NOMO-1 treated with dmso at 0.1 percent for 144 hours (cell line): Measurements from ENCODE around the gene FGD6.
"Not testable (repeated sequence)": the region's sequence is repeated elsewhere in the genome, so short reads cannot be mapped to it uniquely, and the experiment has no call there.

ENCODE experiments used
- DNase-seq: peaks from one replicate; lab custom pipeline; 2025; ENCODE audit not compliant: unreplicated experiment; lab: John Stamatoyannopoulos, UW

FGD6 gene

DNA sequence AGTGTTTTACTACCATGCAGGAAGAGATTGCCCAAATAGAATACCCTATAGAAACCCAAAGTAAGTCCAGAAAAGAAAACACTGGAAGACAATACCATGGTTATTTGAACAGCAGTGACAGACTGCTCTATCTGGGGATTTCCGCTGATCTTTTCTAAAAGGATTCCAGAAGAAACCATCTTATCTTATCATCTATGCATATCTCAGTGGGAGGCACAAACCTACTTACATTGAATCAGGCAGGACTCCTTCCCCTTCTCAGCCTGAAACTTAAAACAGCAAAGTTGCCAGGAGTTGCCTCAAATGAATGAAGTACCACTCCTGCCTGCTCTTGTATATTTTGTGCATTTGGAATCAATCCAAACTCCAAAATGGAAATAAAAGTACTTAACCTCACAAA, 87.2 kb downstream of the FGD6 start:
- DNase-seq = no peak

DNA sequence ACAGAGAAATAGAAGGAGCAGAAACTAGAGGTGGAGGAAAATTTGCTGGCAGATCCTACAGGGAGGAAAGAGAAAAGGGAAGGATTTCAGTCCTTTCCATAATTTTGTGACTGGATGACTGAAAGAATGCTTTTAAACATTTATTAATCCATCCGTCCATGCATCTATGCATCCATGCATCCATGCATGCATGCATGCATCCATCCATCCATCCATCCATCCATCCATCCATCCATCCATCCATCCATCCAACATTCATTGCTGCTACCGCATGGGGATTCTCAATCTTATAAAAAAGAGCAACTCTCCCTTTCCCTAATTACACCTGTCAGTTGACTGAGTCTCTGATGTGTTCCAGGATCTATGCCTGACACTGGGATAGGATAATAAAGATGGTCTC, 88.2 kb downstream of the FGD6 start:
- DNase-seq = no peak

DNA sequence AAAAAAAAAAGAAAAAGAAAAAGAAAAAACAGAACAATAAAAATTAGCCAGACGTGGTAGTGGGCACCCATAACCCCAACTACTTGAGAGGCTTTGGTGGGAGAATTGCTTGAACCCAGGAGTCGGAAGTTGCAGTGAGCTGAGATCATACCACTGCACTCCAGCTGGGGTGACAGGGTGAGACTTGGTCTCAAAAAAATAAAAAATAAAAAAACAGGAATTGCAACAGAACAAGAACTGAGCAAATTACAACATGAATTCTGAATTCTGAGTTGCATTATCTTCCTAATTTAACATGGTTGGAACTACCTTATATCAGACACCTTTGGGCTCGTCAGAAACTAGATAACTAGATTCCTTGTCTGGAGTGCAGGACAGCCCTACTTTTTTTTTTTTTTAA, 90.5 kb downstream of the FGD6 start:
- DNase-seq = no peak

DNA sequence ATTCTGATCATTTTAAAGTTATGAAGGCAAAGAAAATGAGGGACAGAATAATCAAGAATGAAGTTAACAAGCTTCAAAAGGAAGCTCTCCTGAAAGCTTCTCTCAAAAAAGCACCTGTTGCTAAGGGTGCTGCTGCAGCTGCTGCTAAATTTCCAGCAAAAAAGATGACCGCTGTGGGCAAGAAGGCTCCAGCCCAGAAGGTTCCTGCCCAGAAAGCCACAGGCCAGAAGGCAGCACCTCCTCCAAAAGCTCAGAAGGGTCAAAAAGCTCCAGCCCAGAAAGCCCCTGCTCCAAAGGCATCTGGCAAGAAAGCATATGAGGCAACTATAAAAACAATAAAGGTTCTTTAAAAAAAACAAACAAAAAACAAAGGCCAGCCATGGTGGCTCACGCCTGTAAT, 91.2 kb downstream of the FGD6 start:
- DNase-seq = no peak

DNA sequence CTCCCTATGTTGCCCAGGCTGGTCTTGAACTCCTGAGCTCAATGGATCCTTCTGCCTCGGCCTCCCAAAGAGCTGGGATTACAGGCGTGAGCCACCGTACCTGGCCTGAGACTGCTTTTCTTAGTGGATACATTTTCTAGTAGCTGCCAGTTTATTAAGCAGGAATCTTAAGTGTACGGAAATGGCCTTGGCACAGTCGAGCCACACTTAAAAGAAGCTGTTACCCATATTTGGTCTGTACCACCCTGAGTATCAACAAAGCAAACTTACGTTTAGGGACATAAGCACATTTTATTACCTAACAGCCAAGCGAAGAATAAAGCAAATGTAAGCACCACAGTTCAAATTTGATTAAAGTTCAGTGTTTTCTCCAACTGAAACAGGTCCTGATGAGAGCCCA, 93.2 kb downstream of the FGD6 start:
- DNase-seq = no peak

DNA sequence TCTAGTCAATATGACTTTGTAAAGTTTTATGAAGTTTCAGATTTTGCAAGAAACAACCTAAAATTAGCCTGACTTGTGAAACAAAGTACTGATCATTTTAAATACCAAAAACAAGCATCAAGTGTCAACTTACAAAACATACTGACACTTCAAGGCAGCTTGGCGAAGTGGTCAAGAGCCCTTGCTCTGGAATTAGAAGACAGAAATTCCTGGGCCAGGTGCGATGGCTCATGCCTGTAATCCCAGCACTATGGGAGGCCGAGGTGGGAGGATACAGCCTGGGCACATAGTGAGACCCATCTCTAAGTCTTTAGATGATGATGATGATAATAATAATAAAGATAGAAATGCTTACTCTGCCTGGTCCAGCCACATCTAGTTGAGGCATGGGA, 98.5 kb downstream of the FGD6 start:
- no peak for DNase-seq

DNA sequence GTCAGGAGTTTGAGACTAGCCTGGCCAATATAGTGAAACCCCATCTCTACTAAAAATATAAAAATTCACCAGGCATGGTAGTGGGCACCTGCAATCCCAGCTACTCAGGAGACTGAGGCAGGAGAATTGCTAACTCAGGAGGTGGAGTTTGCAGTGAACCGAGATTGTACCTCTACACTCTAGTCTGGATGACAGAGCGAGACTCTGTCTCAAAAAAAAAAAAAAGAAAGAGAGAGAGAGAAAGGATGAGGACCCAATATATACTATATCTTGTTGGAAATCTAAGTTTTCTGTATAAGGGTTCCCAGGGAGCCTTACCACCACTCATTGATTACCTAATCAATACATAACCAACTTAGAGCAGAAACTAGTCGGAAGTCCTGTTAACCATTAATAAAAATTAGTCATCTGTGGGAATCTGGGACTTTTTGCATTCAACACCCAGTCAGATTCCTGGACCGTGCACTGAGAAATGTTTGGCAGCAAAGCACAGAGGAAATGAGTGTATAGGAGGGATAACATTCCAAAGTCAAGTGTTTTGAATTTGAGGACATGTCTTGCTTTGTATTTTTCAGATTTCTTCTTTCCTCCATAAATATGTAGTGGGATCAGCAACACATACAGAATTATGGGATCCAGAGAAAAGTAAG, 99.0 kb downstream of the FGD6 start:
- no peak for DNase-seq

DNA sequence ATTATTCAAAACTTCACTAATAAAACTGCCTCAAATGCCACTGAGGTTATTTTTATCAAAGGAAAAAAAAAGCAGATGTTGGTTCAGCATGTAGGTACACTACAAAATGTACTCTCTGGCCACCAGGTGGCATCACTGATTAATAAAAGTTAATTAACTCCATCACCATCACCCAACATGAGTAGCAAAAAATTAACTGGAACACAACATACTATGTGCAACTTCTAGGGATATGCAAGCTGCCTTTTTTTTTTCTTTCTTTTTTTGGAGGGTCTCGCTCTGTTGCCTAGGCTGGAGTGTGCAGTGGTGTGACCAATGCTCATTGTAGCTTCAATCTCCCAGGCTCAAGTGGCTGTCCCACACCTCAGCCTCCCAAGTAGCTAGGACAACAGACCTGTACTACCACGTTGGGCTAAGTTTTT, 100.1 kb downstream of the FGD6 start:
- peak; percentile 29 for DNase-seq

DNA sequence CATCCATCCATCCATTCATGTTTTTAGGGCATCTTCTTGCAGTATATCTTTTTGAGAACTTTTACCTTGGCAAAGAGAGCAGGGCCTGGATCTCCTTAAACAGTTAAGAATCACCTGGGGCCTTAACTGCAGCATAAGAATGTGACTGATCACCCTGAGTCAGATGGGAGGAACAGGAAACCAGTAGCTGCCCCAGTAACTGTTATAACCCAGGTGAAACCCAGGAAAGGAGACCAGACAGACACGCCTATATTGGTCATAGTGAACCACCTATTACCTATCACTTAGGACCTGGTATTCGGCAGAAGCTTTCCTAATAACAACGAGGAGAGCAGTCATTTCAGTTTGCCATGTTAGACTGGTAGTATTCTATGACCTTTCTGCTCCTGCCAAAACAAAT, 100.5 kb downstream of the FGD6 start:
- no peak for DNase-seq

DNA sequence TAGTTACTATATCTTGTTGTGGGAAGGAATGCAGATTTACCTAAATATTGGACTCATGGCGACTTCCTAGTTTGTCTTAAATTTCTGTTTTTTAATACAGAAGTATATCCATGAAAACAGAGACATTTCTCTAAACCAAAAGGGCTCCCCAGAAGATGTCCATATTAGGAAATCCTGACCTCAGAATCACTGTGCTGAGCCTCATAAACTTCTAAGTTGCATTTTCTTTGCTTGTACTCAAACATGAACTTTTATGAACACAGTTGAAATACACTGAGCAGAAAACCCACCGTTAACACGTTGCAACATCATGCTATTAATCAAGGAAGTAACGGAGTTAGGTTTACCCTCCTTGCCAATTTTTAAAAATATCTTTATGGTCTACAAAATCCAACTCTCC, 100.9 kb downstream of the FGD6 start:
- no peak for DNase-seq

DNA sequence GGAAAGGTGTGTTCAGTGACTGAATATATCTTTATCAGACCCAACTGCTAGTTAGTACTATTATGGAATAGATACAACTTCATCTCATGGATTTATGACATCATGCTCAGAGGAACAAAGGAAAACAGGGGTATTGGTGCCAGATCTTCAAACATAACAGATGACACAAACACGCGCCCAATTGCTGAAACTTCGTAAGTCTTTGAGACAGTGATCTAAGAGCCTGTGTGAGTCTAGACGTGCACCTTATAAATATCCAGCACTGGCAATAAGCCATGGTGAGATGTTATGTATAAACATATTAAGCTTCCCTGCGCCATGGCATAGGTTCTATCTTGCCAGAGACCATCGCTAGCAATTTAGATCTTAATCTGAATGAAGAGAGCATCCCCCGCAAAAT, 101.6 kb downstream of the FGD6 start:
- DNase-seq = no peak

DNA sequence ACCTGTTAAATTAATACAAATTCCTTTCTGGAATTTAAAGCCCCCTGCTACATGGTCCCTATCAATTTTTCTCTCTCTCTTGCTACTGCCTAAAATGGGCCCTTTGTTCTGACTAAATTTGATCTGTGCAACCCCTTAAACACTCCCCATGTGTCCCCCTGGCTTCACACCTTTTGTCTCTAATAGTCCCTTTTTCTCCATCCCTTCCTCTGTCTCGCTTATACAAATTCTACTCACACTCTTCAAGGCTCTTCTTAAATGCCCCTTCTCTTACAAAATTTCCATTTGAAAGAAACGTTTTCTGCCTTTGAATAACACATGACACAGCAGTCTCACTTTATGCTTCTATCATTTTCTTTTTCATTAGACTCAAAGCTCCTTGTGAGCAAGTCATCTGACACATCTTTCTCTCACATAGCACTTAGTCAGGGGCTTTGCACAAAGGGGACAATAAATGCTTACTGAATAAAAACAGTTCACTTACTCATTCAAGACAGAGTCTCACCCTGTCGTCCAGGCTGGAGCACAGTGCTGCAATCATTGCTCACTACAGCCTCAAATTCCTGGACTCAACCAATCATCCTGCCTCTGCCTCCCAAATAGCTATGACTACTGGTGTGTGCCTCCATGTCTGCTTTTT, 102.4 kb downstream of the FGD6 start:
- no peak for DNase-seq

DNA sequence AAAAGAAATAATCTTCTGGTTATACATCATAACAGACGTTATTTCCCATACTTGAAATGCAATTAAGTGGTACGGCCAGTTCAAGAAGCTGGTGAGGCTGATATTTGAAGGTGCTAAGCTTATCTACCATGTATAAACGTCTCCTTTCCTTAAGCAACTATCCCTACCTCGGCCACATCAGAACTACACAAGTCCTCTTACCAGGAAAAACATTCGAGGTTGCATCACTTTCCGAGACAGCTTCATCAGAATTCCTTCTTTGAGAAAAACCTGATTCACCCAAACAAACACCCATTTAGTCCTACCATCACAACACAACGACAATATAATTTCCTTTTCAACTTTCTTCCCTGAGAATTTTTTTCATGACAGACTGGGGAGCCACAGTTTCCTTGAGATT, 109.9 kb downstream of the FGD6 start:
- DNase-seq = no peak

DNA sequence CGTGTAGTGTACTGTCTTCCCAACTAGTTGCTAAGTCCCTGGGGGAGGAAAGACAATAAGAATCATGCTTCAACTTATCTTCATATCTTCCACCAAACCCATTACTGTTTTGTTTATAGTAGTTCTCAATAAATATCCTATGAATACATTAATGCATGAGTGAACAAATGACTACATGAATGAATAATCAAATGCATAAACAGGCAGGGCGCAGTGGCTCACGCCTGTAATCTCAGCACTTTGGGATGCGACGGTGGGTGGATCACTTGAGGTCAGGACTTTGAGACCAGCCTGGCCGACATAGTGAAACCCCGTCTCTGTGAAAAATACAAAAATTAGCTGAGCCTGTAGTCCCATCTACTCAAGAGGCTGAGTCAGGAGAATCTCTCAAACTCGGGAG, 111.7 kb downstream of the FGD6 start:
- no peak for DNase-seq

DNA sequence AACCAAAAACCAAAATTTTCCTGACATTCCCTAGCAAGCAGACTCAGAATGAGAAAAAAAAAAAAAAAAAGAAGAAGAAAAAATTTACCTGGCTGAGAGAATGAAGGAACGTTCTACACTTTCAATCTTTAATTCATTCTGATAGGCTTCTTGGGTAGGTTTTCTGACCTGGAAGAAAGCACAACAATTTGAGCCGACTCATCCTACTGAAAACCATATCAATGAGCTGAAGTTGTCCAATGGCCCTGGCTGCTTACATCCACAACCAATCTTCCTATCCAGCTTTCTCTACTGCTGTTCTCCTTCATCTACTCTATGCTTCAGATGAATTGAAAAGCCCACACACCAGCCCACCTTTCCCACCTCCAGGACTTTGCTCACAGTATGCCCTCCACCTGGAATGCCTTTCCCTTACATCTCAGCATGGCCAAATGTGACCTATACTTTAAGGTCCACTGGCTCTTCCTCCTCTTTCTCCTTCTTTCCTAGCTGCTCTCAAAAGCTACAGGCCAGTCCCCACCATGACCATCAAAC, 112.3 kb downstream of the FGD6 start:
- DNase-seq = no peak

DNA sequence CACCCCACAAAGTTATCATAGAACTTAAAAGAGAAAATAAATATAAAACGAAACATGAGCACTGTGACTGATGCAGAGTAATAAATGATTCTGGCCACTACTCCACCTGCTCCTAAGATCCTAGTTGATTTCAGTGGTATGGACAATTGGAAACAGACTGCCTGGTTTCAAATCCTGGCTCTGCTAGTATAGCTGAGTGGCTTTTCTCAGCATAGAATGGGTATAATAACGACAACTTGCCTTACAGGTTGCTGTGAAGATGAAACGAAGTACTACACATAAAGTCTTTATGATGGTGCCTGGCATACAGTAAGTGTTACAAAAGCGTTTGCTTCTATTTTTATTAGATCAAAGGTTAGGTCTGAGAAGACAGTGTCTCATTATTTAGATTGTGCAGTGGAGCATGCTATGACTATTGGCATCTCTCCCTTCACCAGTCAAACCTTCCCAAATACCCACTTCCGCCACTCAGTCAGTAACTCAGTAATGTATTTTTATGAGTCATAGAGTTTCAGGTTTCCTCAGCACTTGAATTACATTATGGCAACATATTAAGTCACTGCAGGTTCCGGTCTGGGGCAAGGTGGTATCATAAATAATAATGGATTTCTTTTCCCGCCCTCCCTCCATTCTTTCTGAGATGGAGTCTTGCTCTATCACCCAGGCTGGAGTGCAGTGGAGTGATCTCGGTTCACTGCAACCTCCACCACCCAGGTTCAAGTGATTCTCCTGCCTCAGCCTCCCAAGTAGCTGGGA, 114.2 kb downstream of the FGD6 start:
- peak; percentile 91 for DNase-seq

DNA sequence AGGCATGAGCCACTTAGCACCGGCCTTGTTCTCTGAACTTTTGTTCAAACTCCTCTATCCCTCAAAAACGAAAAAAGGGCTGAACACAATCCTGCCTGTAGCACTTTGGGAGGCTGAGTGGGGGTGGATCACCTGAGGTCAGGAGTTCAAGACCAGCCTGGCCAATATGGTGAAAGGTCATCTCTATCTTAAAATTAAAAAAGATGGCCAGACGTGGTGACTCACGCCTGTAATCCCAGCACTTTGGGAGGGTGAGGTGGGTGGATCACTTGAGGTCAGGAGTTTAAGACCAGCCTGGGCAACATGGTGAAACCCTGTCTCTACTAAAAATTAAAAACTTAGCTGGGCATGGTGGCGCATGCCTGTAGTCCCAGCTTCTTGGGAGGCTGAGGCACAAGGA, 115.3 kb downstream of the FGD6 start:
- not testable (repeated sequence) for DNase-seq

DNA sequence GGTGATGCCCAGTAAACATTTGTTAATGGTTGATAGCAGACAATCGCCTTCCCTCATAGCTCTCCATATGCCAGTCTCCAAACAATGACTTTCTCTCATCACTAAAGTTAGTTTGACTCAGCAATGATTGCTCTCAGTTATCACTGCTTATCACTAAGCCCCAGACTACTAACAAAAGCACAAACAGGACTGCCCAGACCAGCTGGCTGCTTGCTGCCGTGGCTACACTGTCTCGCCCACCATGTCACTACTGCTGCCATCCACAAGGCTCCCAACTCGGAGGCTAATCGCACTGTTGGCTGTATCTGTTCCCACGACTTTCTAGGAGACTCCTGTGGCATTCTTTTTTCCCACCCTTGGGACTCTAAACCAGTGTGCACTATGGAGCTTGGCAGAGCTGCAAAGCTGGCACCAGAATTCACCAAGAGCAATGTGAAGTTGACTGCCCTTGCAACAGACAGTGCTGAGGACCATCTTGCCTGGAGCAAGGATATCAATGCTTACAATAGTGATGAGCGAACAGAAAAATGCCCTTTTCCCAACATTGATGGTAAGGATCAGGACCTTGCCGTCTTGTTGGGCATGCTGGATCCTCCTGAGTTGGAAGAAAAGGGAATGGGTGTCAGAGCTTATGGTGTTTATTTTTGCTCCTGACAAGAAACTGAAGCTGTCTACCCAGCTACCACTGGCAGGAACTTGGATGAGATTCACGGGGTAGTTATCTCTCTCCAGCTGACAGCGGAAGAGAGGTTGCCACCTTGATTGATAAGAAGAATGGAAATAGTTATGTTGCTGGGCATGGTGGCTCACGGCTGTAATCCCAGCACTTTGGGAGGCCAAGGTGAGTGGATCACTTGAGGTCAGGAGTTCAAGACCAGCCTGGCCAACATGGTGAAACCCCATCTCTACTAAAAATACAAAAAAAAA, 116.7 kb downstream of the FGD6 start:
- DNase-seq = no peak

DNA sequence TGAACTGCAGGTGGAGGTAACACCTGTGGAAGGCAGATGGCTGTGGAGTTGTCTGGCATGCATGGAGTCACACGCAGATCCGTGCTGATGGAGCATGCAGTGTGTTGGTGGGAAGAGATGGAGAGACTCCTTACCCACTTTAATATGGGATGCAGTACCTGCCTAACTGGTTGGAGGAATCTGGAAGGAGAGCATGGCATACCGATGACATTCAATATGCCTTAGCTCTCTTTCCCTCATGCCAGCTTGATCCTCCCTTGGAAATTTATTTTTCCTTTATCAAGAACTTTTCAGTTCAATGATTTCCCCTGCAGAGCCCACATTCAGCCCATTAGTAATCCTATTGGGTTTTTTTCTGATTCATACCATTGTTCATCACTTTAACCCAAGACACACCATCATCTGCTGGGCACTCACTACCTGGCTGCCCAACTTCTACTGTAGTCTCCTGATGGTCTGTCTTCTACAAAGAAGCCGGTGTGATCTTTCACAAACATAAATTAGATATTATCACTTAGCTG, 117.9 kb downstream of the FGD6 start:
- DNase-seq = no peak

DNA sequence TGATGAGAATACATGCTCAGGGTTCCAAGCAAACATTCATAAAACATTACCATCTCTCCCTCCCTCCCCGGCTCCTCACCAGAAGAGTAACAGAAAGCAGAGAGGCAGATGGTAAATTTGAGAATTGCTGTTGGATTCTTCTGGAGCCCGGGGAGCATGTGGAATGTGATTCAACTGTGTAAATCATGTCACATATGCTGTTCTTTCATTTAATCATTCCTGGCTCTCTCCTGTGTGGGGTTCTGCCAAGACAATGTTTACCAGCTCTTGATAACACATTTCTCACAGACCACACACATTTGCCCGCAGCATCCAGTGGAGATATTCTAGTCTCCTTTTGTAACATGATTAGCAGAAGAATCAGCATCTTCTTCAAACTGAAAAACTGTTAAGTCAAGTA, 120.4 kb downstream of the FGD6 start:
- DNase-seq = no peak

DNA sequence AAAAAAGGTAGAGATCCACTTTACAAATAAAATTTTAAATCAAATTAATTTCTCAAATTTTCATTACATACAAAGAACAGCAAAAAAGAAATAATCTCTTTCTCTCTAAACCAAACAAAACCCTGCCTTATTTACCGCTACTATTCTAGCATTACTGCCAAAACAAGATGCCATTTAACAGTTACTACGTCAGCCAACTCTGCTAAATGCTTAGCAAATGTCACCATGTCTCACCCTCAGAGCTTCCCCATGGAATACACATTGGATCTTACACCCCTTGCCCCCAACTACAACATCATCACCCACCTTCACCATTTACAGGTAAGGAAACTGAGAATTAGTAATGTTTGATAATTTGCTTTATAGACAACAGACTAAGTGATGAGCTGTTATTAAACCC, 120.9 kb downstream of the FGD6 start:
- no peak for DNase-seq
